Uterus (tissue), 4 donors: ENCODE measurements around the gene EIF3D. TPM values are rescaled to one million over a fixed set of nuclear protein-coding genes. Genes with fewer than 3 reads are reported as not detected.
A peak's percentile ranks its signal among the peaks of the same experiment; 100 is the strongest.
"Not testable (repeated sequence)": the region's sequence is repeated elsewhere in the genome, so short reads cannot be mapped to it uniquely, and the experiment has no call there.

Experiments
- DNase-seq, 2 donors: peaks; one replicate each; pipeline ENCODE4 v3.0.0-alpha.2; 2019 to 2020
- H3K27ac ChIP-seq, 2 donors: fragments of 200-600 bp; sonication (generic); 1 replicate in 1 of 2; 2 replicates in 1 of 2; pipeline ENCODE4 v1.5.1; 2016 to 2018
- H3K27me3 ChIP-seq, 2 donors: fragments of 200-600 bp; sonication (generic); one replicate each; pipeline ENCODE4 v1.5.1; 2018 to 2019; ENCODE audit warnings: control low read depth in 1 of 2
- H3K36me3 ChIP-seq, 2 donors: fragments of 200-600 bp; sonication (generic); one replicate each; pipeline ENCODE4 v1.5.1; 2019; ENCODE audit warnings: control low read depth in 1 of 2
- H3K4me1 ChIP-seq, 2 donors: fragments of 200-600 bp; sonication (generic); one replicate each; pipeline ENCODE4 v1.5.1; 2018 to 2019; ENCODE audit warnings: control low read depth in 1 of 2
- H3K4me3 ChIP-seq, 2 donors: fragments of 200-600 bp; sonication (generic); 1 replicate in 1 of 2; 2 replicates in 1 of 2; pipeline ENCODE4 v1.5.1; 2018 to 2019; ENCODE audit warnings: mild to moderate bottlenecking in 1 of 2
- H3K9me3 ChIP-seq, 2 donors: fragments of 200-600 bp; sonication (generic); one replicate each; pipeline ENCODE4 v1.5.1; 2019; ENCODE audit warnings: control low read depth in 1 of 2
- CTCF ChIP-seq, 4 experiments: fragments of 200-600 bp in 2 of 4; fragments of 450-650 bp in 2 of 4; sonication (generic) in 2 of 4; IDR thresholded peaks; one replicate each; pipeline ENCODE4 v1.5.1; 2016 to 2019; ENCODE audit warnings: antibody characterized with exemption in 4 of 4, mild to moderate bottlenecking in 2 of 4, moderate library complexity in 1 of 4
- POLR2A ChIP-seq, 2 donors: fragments of 450-650 bp; IDR thresholded peaks; one replicate each; pipeline ENCODE4 v1.6.1; 2016; ENCODE audit warnings: antibody characterized with exemption in 2 of 2, mild to moderate bottlenecking in 1 of 2, moderate library complexity in 1 of 2
- intact Hi-C: fragments of 100-400 bp; cut with DNase I; formaldehyde crosslinking; loops from one replicate; pipeline ENCODE4 v1.15.1; 2023; ENCODE audit warnings: low total_unique reads
- total RNA-seq, 4 donors: library from RNA; depleted of rRNA in 3 of 4; stranded (reverse); fragments of >200 nt in 3 of 4; gene quantifications; one replicate each; pipeline versions ENCODE4 v1.1.0 to v1.2.4, GENCODE V29; 2014 to 2023
- donor health status: DM: yes; HTN: yes; CAD: no.

The EIF3D gene
- total RNA-seq, 4 donors from 2014 or later: 177 to 350 (median 297) TPM

- DNase-seq: no peak
- H3K4me1 ChIP-seq: no peaks in the 10 kb centered on the region
- H3K27ac ChIP-seq: no peak overlapping the region
- no peaks in the 10 kb centered on the region for H3K9me3 ChIP-seq
- intact Hi-C loops: no loop called here
- TF ChIP-seq POLR2A (IDR thresholded peaks at IDR 0.05) (no peak), CTCF (IDR thresholded peaks at IDR 0.05) (no peak)
- H3K36me3 ChIP-seq: no peaks in the 10 kb centered on the region
- H3K27me3 ChIP-seq: peaks cover 0 to 4% of the 10 kb centered on the region in 2 donors
- no peak overlapping the region for H3K4me3 ChIP-seq
These were observed 3.5 kb upstream of the EIF3D start for GRCh38 chr22:36532466-36532865.

GRCh38 chr22:36528341-36528740 is 625 bp downstream of the EIF3D start:
- no peaks in the 10 kb centered on the region for H3K36me3 ChIP-seq
- TF ChIP-seq CTCF (IDR thresholded peaks at IDR 0.05): no peak
- no peak for TF ChIP-seq POLR2A (IDR thresholded peaks at IDR 0.05)
- intact Hi-C loops: no loop called here
- H3K27me3 ChIP-seq: peaks cover 0 to 4% of the 10 kb centered on the region in 2 donors
- no peak for DNase-seq
- peak overlapping the region; percentile 90 to 97 for H3K27ac ChIP-seq
- H3K9me3 ChIP-seq: no peaks in the 10 kb centered on the region
- H3K4me3 ChIP-seq: peak overlapping the region; percentile 79 to 81
- no peaks in the 10 kb centered on the region for H3K4me1 ChIP-seq

- no peak for DNase-seq
- intact Hi-C loops: no loop called here
- no peaks in the 10 kb centered on the region for H3K36me3 ChIP-seq
- H3K4me1 ChIP-seq: no peaks in the 10 kb centered on the region
- H3K9me3 ChIP-seq: no peaks in the 10 kb centered on the region
- TF ChIP-seq CTCF (IDR thresholded peaks at IDR 0.05): no peak
- TF ChIP-seq POLR2A (IDR thresholded peaks at IDR 0.05): no peak
- H3K27me3 ChIP-seq: no peaks in the 10 kb centered on the region
- H3K27ac ChIP-seq: no peak overlapping the region
- no peak overlapping the region for H3K4me3 ChIP-seq
These were observed 6.3 kb downstream of the EIF3D start for GRCh38 chr22:36522662-36523061.

- no peak overlapping the region for H3K27ac ChIP-seq
- no peak for TF ChIP-seq POLR2A (IDR thresholded peaks at IDR 0.05)
- TF ChIP-seq CTCF (IDR thresholded peaks at IDR 0.05): no peak
- H3K4me3 ChIP-seq: no peak overlapping the region
- no peaks in the 10 kb centered on the region for H3K36me3 ChIP-seq
- intact Hi-C loops: no loop called here
- no peaks in the 10 kb centered on the region for H3K27me3 ChIP-seq
- no peaks in the 10 kb centered on the region for H3K4me1 ChIP-seq
- DNase-seq: no peak
- no peaks in the 10 kb centered on the region for H3K9me3 ChIP-seq
These were observed 8.5 kb downstream of the EIF3D start for GRCh38 chr22:36520423-36520822.

GRCh38 chr22:36519906-36520305 is 9.1 kb downstream of the EIF3D start:
- H3K27ac ChIP-seq, DNase-seq, H3K4me1 ChIP-seq, intact Hi-C loops, H3K9me3 ChIP-seq, H3K27me3 ChIP-seq, H3K36me3 ChIP-seq, H3K4me3 ChIP-seq: not testable (repeated sequence)

- TF ChIP-seq POLR2A (IDR thresholded peaks at IDR 0.05) (no peak), CTCF (IDR thresholded peaks at IDR 0.05) (no peak)
- intact Hi-C loops: no loop called here
- H3K36me3 ChIP-seq: no peaks in the 10 kb centered on the region
- H3K4me1 ChIP-seq: no peaks in the 10 kb centered on the region
- no peaks in the 10 kb centered on the region for H3K27me3 ChIP-seq
- H3K9me3 ChIP-seq: no peaks in the 10 kb centered on the region
- DNase-seq: no peak
- H3K4me3 ChIP-seq: no peak overlapping the region
- no peak overlapping the region for H3K27ac ChIP-seq
These were observed 14.2 kb downstream of the EIF3D start for GRCh38 chr22:36514766-36515165.
